GM10266 (cell line): ENCODE results near the gene ZMAT5.

Experiments
- DNase-seq: peaks from one replicate; pipeline ENCODE4 v3.0.0; 2012; ENCODE audit errors: extremely low spot score
- CTCF ChIP-seq: IDR thresholded peaks from 2 replicates; pipeline ENCODE4 v1.5.1; 2012; ENCODE audit warnings: mild to moderate bottlenecking, low read depth; ENCODE audit not compliant: control insufficient read depth, insufficient read depth; ENCODE audit errors: missing control alignments

Gene ZMAT5

GRCh38 chr22:29716814-29717545 is 49.8 kb downstream of the ZMAT5 start:
- no peak for DNase-seq
- no peak for TF ChIP-seq CTCF

DNA sequence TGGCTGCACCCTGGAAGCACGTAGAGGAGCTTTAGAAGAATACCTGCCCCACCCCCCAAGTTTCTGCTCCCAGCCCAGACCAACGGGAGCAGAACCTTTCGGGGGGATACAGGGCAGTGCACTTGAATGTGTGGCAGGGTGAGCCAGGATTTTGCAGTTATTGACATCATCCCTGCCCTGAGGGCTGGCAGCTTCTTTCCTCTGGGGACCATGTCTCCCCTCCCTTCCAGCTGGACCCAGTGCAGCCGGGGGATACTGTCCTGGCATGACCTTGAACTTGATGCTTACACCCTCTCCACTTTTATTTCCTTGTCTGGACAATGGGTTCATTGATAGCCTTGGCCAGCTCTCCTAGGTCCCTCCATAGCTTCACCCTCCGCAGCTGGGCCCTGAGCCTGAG is 51.1 kb downstream of the ZMAT5 start:
- no peak for DNase-seq
- no peak for TF ChIP-seq CTCF

- TF ChIP-seq CTCF: no peak
- no peak for DNase-seq
Observed at GRCh38 chr22:29715240-29715639, 51.6 kb downstream of the ZMAT5 start.

- no peak for TF ChIP-seq CTCF
- no peak for DNase-seq
Observed at GRCh38 chr22:29713156-29713727, 53.6 kb downstream of the ZMAT5 start.

DNA sequence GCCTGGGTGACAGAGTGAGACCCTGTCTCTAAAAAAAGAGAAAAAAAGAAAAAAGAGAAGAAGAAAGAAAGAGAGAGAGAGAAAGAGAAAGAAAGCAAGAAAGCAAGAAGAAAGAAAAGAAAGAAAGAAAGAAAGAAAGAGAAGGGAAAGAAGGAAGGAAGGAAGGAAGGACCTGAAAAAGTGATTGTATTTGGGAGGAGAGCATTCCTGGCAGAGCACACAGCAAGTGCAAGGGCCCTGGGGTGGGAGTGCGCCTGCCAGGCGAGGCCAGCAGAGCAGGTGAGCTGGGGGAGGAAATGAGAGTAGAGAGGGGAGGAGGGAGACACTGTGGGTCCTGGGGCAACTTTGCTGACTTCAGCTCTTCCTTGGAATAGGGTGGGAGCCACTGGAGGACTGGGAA is 54.7 kb downstream of the ZMAT5 start:
- TF ChIP-seq CTCF: no peak

GRCh38 chr22:29710922-29711593 is 55.7 kb downstream of the ZMAT5 start:
- TF ChIP-seq CTCF: no peak

More for the DNA sequence above, 54.7 kb downstream of the ZMAT5 start:
- no peak for DNase-seq

GRCh38 chr22:29710193-29710592 is 56.6 kb downstream of the ZMAT5 start:
- TF ChIP-seq CTCF: no peak
- no peak for DNase-seq

More at GRCh38 chr22:29710922-29711593, 55.7 kb downstream of the ZMAT5 start:
- DNase-seq: no peak
